GM12865 (cell line): ENCODE results near the gene VAMP4.

ENCODE experiments used
- DNase-seq: peaks from one replicate; pipeline ENCODE4 v3.0.0; 2010; ENCODE audit warnings: low read depth
- H3K4me3 ChIP-seq: 2 replicates; pipeline ENCODE4 v1.5.1; 2011; ENCODE audit warnings: mild to moderate bottlenecking, low read depth, low read length, control low read depth
- TF ChIP-seq, protein P1 (sequence below): IDR thresholded peaks from 2 replicates; pipeline ENCODE4 v1.5.1; 2011; ENCODE audit warnings: low read length, control low read depth, low read depth, inconsistent platforms; ENCODE audit not compliant: insufficient read depth; ENCODE audit errors: missing control alignments

The VAMP4 gene

GRCh38 chr1:171769171-171769570 is 27.3 kb upstream of the VAMP4 start:
- H3K4me3 ChIP-seq = no peak overlapping the region
- DNase-seq = no peak
- TF ChIP-seq, protein P1, sequence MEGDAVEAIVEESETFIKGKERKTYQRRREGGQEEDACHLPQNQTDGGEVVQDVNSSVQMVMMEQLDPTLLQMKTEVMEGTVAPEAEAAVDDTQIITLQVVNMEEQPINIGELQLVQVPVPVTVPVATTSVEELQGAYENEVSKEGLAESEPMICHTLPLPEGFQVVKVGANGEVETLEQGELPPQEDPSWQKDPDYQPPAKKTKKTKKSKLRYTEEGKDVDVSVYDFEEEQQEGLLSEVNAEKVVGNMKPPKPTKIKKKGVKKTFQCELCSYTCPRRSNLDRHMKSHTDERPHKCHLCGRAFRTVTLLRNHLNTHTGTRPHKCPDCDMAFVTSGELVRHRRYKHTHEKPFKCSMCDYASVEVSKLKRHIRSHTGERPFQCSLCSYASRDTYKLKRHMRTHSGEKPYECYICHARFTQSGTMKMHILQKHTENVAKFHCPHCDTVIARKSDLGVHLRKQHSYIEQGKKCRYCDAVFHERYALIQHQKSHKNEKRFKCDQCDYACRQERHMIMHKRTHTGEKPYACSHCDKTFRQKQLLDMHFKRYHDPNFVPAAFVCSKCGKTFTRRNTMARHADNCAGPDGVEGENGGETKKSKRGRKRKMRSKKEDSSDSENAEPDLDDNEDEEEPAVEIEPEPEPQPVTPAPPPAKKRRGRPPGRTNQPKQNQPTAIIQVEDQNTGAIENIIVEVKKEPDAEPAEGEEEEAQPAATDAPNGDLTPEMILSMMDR = no peak

GRCh38 chr1:171763764-171764163 is 21.9 kb upstream of the VAMP4 start:
- H3K4me3 ChIP-seq = no peak overlapping the region
- TF ChIP-seq, protein P1 = no peak
- DNase-seq = no peak

DNA sequence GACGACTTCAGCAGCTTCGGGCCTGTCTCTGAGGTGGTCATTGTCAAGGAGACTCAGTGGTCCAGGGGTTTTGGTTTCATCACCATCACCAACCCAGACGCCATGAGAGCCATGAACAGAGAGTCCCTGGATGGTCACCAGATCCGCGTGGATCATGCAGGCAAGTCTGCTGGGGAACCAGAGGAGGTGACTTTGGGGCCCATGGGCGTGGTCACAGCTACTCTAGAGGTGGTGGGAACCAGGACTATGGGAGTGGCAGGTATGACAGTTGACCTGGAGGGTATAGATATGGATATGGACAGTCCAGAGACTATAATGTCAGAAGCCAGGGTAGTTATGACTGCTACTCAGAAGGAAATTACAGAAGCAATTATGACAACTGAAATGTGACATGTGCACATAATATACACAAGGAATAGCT is 20.3 kb upstream of the VAMP4 start:
- TF ChIP-seq, protein P1 = no peak
- no peak for DNase-seq
- H3K4me3 ChIP-seq = no peak overlapping the region

- DNase-seq = no peak
These were observed 16.1 kb upstream of the VAMP4 start for GRCh38 chr1:171758011-171758410.

GRCh38 chr1:171756856-171757255 is 15.0 kb upstream of the VAMP4 start:
- H3K4me3 ChIP-seq = no peak overlapping the region
- DNase-seq = no peak
- TF ChIP-seq, protein P1 = no peak

More at GRCh38 chr1:171758011-171758410, 16.1 kb upstream of the VAMP4 start:
- TF ChIP-seq, protein P1 = no peak
- no peak overlapping the region for H3K4me3 ChIP-seq

DNA sequence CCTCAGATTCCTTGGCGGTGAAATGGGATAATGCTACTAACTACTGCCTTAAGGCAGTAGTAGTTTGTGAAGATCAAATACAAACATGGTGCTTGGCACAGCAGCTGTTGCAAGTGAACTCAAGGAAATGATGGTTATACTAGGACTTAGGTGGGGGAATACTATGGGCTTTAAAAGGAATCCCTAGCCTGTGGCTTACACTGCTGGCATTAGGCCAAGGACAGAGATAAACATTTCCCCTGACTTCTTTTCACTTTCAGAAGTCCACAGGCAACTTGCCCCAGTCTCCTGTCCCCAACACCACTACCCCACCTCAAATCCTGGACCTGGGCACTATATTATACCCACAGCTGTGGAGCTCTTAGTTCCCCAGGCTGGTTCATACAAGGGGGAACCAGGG is 13.1 kb upstream of the VAMP4 start:
- no peak for DNase-seq
- no peak overlapping the region for H3K4me3 ChIP-seq
- TF ChIP-seq, protein P1 = no peak

- DNase-seq = no peak
- no peak overlapping the region for H3K4me3 ChIP-seq
- TF ChIP-seq, protein P1 = no peak
These were observed 12.5 kb upstream of the VAMP4 start for GRCh38 chr1:171754353-171754705.
